ENCODE measurements around the gene FNDC10. TPM values are rescaled to one million over a fixed set of nuclear protein-coding genes. Genes with fewer than 3 reads are reported as not detected.
A peak's percentile ranks its signal among the peaks of the same experiment; 100 is the strongest.

Gene FNDC10
- total and polyA plus RNA-seq, 10 of the 15 experiments (the other 5 are each of a cell fraction or from before 2014, with no cell fraction given), result 0.05 to 1.3 (median 0.25) TPM; not detected in 4

GRCh38 chr1:1574721-1575537, 25.0 kb downstream of the FNDC10 start, which contains the start of gene SSU72 (continued):
- TF ChIP-seq ZNF592 (IDR thresholded peaks at IDR 0.05) (peak; percentile 87; the same call in 1 of the 2 replicates), EGR1 (IDR thresholded peaks at IDR 0.05; ENCODE audit: borderline replicate concordance in 1 of 2, low read depth in 2 of 2, low read length in 2 of 2) (peak; percentile 0 to 97; a peak in 1 of 3 replicates), MEF2B (IDR thresholded peaks at IDR 0.05; ENCODE audit: partially characterized antibody, poor library complexity, severe bottlenecking) (no peak), YBX1 (IDR thresholded peaks at IDR 0.05) (no peak), BACH1 (IDR thresholded peaks at IDR 0.05; ENCODE audit: borderline replicate concordance) (peak; percentile 36; the same call in 1 of the 2 replicates), ATF2 (IDR thresholded peaks at IDR 0.05; ENCODE audit: low read length) (no peak), CBFB (IDR thresholded peaks at IDR 0.05; ENCODE audit: low read depth) (peak; percentile 44; the same call in 1 of the 2 replicates), EP300 (IDR thresholded peaks at IDR 0.05; ENCODE audit: borderline replicate concordance in 1 of 2, control insufficient read depth in 1 of 2, low read depth in 2 of 2, low read length in 2 of 2) (no peak; a peak in 1 of 4 replicates), HDAC6 (IDR thresholded peaks at IDR 0.05; ENCODE audit: unreplicated experiment) (no peak), ATF3 (IDR thresholded peaks at IDR 0.05; ENCODE audit: borderline replicate concordance, extremely low read depth, low read depth, low read length) (peak; percentile 96), CHD4 (IDR thresholded peaks at IDR 0.05) (no peak), ZBTB33 (IDR thresholded peaks at IDR 0.05) (no peak), FOS (IDR thresholded peaks at IDR 0.05; ENCODE audit: borderline replicate concordance, extremely low read depth, insufficient read length) (no peak), HDAC2 (IDR thresholded peaks at IDR 0.05) (no peak), ZNF384 (IDR thresholded peaks at IDR 0.05; ENCODE audit: borderline replicate concordance, low read depth, low read length) (no peak), RUNX3 (IDR thresholded peaks at IDR 0.05; ENCODE audit: low read length) (no peak; the same call in 1 of the 2 replicates), NBN (IDR thresholded peaks at IDR 0.05) (peak; percentile 93), E2F8 (IDR thresholded peaks at IDR 0.05; ENCODE audit: low read depth, partially characterized antibody) (peak; percentile 43)
